Hepatocyte (in vitro differentiated cells): ENCODE results near the gene VSNL1. TPM values are rescaled to one million over a fixed set of nuclear protein-coding genes. Genes with fewer than 3 reads are reported as not detected.

ENCODE experiments used
- DNase-seq: peaks from one replicate; pipeline ENCODE4 v3.0.0-alpha.2; 2016; ENCODE audit warnings: low spot score
- H2AFZ ChIP-seq: fragments of 200-600 bp; sonication (generic); 2 replicates; pipeline ENCODE4 v1.6.0; 2016; ENCODE audit warnings: antibody characterized with exemption, mild to moderate bottlenecking
- H3K27ac ChIP-seq: fragments of 200-600 bp; sonication (generic); 2 replicates; pipeline ENCODE4 v1.5.1; 2016; ENCODE audit warnings: mild to moderate bottlenecking
- H3K27me3 ChIP-seq: fragments of 200-600 bp; sonication (generic); 2 replicates; pipeline ENCODE4 v1.6.1; 2016
- H3K36me3 ChIP-seq: fragments of 200-600 bp; sonication (generic); replicated peaks from 2 replicates; pipeline ENCODE4 v1.5.1; 2016; ENCODE audit warnings: low read depth; ENCODE audit not compliant: insufficient read depth
- H3K4me1 ChIP-seq: fragments of 200-600 bp; sonication (generic); 2 replicates; pipeline ENCODE4 v1.5.1; 2016; ENCODE audit warnings: mild to moderate bottlenecking, moderate library complexity; ENCODE audit not compliant: insufficient read depth
- H3K4me2 ChIP-seq: fragments of 200-600 bp; sonication (generic); 2 replicates; pipeline ENCODE4 v1.6.0; 2016
- H3K4me3 ChIP-seq: fragments of 200-600 bp; sonication (generic); 2 replicates; pipeline ENCODE4 v1.5.1; 2016; ENCODE audit warnings: mild to moderate bottlenecking
- H3K79me2 ChIP-seq: fragments of 200-600 bp; sonication (generic); 2 replicates; pipeline ENCODE4 v1.6.0; 2017; ENCODE audit warnings: mild to moderate bottlenecking
- H3K9me2 ChIP-seq: fragments of 200-600 bp; sonication (generic); replicated peaks from 2 replicates; pipeline ENCODE4 v1.6.0; 2017; ENCODE audit warnings: mild to moderate bottlenecking; ENCODE audit not compliant: insufficient read depth
- H3K9me3 ChIP-seq: fragments of 200-600 bp; sonication (generic); 2 replicates; pipeline ENCODE4 v1.5.1; 2016; ENCODE audit warnings: low read depth, mild to moderate bottlenecking
- H4K20me1 ChIP-seq: fragments of 200-600 bp; sonication (generic); 2 replicates; pipeline ENCODE4 v1.6.0; 2016; ENCODE audit warnings: mild to moderate bottlenecking; ENCODE audit not compliant: insufficient read depth, poor library complexity, severe bottlenecking
- EZH2 ChIP-seq: fragments of 200-600 bp; sonication (generic); IDR thresholded peaks from 2 replicates; pipeline ENCODE4 v1.6.1; 2016; ENCODE audit warnings: antibody characterized with exemption, mild to moderate bottlenecking, borderline replicate concordance
- EZH2phosphoT487 ChIP-seq: fragments of 200-600 bp; sonication (generic); IDR thresholded peaks from one replicate; pipeline ENCODE4 v1.6.1; 2018; ENCODE audit warnings: antibody characterized with exemption, mild to moderate bottlenecking, low read depth, moderate library complexity; ENCODE audit not compliant: unreplicated experiment, severe bottlenecking
- WGBS: methylation state at CpG from one replicate; pipeline ENCODE4 v1.1.6; 2016; ENCODE audit warnings: low lambda C conversion rate; ENCODE audit errors: missing lambda C conversion rate; 5-methylcytosine and 5-hydroxymethylcytosine counted together
- polyA plus RNA-seq: library from polyadenylated mRNA; unstranded; fragments of >200 nt; fragmentation: Nextera tagmentation; extraction: Ambion mirVana; gene quantifications from 2 replicates; pipeline ENCODE4 v1.2.1, GENCODE V29; 2016
- total RNA-seq: library from RNA; depleted of rRNA; stranded (reverse); fragments of >200 nt; gene quantifications from 2 replicates; pipeline ENCODE4 v1.2.3, GENCODE V29; 2014
- TF ChIP-seq, protein P1 (sequence below): fragments of 200-600 bp; sonication (generic); IDR thresholded peaks from 2 replicates; pipeline ENCODE4 v1.5.1; 2016; ENCODE audit warnings: antibody characterized with exemption, mild to moderate bottlenecking; ENCODE audit not compliant: poor library complexity

VSNL1 gene
- total and polyA plus RNA-seq, 2 experiments from 2014 or later = 9.4 to 16.0 TPM

DNA sequence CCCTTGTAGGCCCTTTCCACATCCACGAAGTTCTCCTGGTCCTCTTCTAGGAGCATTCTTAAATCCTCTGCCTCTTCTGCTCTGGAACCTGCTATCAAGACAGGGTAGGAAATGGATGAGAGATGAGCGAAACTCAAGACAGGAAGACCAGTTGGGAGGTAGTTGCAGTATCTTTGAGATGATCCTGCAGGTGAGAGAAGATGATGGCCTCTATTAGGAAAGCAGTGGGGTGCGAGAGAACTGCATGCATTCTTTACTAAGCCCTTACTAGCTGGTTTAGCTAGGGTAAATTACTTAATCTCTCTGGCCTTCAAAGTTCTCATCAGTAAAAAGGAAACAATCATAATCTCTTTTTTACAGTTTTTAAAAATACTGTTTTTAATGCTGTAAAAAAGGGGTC, 47.0 kb downstream of the VSNL1 start:
- no peaks in the 10 kb centered on the region for H4K20me1 ChIP-seq
- H3K9me3 ChIP-seq = no peaks in the 10 kb centered on the region
- WGBS = 87% methylated on average over 3 of the region's 3 CpGs
- H2AFZ ChIP-seq = no peak overlapping the region
- H3K4me1 ChIP-seq = no peaks in the 10 kb centered on the region
- no peak for DNase-seq
- no peaks in the 10 kb centered on the region for H3K27me3 ChIP-seq
- H3K79me2 ChIP-seq = no peaks in the 10 kb centered on the region
- no peak overlapping the region for H3K4me2 ChIP-seq
- H3K9me2 ChIP-seq = no peaks in the 10 kb centered on the region
- no peak overlapping the region for H3K27ac ChIP-seq
- H3K36me3 ChIP-seq = no peaks in the 10 kb centered on the region
- H3K4me3 ChIP-seq = no peak overlapping the region
- TF ChIP-seq EZH2 (no peak), EZH2phosphoT487 (no peak)
- TF ChIP-seq, protein P1, sequence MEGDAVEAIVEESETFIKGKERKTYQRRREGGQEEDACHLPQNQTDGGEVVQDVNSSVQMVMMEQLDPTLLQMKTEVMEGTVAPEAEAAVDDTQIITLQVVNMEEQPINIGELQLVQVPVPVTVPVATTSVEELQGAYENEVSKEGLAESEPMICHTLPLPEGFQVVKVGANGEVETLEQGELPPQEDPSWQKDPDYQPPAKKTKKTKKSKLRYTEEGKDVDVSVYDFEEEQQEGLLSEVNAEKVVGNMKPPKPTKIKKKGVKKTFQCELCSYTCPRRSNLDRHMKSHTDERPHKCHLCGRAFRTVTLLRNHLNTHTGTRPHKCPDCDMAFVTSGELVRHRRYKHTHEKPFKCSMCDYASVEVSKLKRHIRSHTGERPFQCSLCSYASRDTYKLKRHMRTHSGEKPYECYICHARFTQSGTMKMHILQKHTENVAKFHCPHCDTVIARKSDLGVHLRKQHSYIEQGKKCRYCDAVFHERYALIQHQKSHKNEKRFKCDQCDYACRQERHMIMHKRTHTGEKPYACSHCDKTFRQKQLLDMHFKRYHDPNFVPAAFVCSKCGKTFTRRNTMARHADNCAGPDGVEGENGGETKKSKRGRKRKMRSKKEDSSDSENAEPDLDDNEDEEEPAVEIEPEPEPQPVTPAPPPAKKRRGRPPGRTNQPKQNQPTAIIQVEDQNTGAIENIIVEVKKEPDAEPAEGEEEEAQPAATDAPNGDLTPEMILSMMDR = no peak

DNA sequence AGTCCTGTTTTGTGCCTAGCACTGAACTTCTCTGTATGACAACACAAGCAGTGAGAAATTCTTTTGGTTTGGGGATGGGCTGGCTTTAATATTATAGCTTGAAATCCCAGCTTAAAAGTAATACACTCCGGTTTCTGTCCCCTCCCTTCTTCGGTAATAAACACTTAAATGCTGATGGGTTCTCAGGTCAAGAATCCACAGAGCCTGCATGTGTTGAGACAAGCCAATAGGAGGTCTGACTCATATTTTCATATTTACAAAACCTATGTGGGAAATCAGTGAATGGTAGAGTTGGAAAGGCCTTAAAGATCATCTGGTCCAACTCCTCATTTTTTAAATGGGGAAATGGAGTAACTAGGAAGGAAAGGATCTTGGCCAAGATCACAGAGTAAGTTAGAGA, 47.5 kb downstream of the VSNL1 start:
- no peaks in the 10 kb centered on the region for H3K79me2 ChIP-seq
- H3K27me3 ChIP-seq = no peaks in the 10 kb centered on the region
- no peak for DNase-seq
- no peaks in the 10 kb centered on the region for H3K9me3 ChIP-seq
- no peak overlapping the region for H3K4me2 ChIP-seq
- no peak overlapping the region for H3K27ac ChIP-seq
- H3K9me2 ChIP-seq = no peaks in the 10 kb centered on the region
- no peaks in the 10 kb centered on the region for H3K36me3 ChIP-seq
- no peaks in the 10 kb centered on the region for H4K20me1 ChIP-seq
- no peak overlapping the region for H2AFZ ChIP-seq
- H3K4me1 ChIP-seq = no peaks in the 10 kb centered on the region
- no peak overlapping the region for H3K4me3 ChIP-seq
- 77% methylated on average over 2 of the region's 2 CpGs for WGBS
- TF ChIP-seq, protein P1 = no peak
- TF ChIP-seq EZH2phosphoT487 = no peak
- TF ChIP-seq EZH2 = no peak

DNA sequence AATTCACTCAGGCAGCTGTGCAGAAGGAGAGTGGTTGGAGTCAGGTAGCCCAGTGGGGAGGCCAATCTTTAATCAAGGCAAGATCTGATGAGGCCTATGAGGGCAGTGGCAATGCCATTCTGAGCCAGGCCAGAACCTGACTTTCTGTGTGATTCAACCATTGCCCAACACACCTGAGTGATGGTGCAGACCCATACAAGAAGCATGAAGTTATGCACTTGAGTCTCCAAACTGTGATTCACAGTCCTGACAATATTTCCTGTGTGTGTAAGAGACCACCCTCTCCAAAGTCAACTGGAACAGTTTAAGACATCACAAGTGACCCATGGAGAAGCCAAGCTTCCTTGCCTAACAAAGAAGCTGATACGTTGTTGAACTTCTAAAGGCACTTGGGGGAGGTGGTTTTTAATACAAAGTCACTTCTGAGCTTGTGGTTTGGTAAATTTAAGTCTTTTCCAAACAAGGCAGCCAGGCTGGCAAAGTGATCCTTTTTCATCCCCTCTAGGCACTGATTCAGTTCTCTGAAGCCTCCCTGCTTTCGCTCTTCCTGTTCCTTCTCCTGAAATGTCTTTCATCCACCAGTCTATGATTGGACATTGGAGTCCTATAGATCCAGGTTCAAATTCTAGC, 49.0 kb downstream of the VSNL1 start:
- no peaks in the 10 kb centered on the region for H3K9me3 ChIP-seq
- DNase-seq = no peak
- TF ChIP-seq EZH2 = no peak
- H3K27me3 ChIP-seq = no peaks in the 10 kb centered on the region
- no peaks in the 10 kb centered on the region for H3K9me2 ChIP-seq
- no peak overlapping the region for H3K4me2 ChIP-seq
- H3K27ac ChIP-seq = no peak overlapping the region
- no peaks in the 10 kb centered on the region for H4K20me1 ChIP-seq
- no peaks in the 10 kb centered on the region for H3K36me3 ChIP-seq
- H3K4me1 ChIP-seq = peaks cover 13% of the 10 kb centered on the region
- no peak overlapping the region for H3K4me3 ChIP-seq
- 95% methylated on average over 2 of the region's 2 CpGs for whole genome bisulfite sequencing
- H2AFZ ChIP-seq = no peak overlapping the region
- H3K79me2 ChIP-seq = no peaks in the 10 kb centered on the region

DNA sequence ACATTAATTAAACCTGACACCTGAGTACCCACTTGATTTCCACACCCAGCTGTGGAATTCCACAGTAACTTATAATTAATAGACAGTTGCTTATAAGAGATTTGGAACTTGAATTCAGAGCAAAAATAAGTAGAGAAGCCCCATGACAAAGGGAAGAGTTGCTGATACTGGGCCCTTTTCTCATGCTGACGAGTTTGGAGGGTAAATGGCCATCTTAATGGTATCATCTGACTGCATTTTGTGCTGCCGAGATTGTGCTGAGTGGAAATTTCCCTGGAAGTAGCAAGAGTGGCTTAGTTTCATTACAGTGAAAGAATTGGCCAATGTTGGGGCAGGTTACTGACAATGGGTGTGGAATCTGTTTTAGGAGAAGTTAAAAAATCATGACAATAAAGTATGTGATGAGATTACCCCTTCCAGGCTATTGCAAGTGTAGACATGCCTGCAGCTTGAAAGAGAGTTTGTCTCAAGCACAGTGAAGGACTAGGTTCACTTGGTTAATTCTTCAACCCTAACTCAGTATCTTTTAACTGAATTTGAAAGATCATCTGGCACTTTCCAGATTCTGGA, 49.9 kb downstream of the VSNL1 start:
- 78% methylated on average over 2 of the region's 2 CpGs for WGBS
- DNase-seq = no peak
- Histone ChIP-seq H3K4me2 (no peak overlapping the region), H3K36me3 (no peaks in the 10 kb centered on the region), H3K27ac (no peak overlapping the region), H3K4me3 (no peak overlapping the region), H4K20me1 (no peaks in the 10 kb centered on the region), H3K4me1 (peaks cover 16% of the 10 kb centered on the region), H3K27me3 (no peaks in the 10 kb centered on the region), H3K9me2 (no peaks in the 10 kb centered on the region), H3K9me3 (no peaks in the 10 kb centered on the region), H2AFZ (no peak overlapping the region), H3K79me2 (no peaks in the 10 kb centered on the region)
- TF ChIP-seq EZH2 (no peak), EZH2phosphoT487 (no peak)
- TF ChIP-seq, protein P1 = no peak
